ENCODE results near the gene TNNT1.

The TNNT1 gene

DNA sequence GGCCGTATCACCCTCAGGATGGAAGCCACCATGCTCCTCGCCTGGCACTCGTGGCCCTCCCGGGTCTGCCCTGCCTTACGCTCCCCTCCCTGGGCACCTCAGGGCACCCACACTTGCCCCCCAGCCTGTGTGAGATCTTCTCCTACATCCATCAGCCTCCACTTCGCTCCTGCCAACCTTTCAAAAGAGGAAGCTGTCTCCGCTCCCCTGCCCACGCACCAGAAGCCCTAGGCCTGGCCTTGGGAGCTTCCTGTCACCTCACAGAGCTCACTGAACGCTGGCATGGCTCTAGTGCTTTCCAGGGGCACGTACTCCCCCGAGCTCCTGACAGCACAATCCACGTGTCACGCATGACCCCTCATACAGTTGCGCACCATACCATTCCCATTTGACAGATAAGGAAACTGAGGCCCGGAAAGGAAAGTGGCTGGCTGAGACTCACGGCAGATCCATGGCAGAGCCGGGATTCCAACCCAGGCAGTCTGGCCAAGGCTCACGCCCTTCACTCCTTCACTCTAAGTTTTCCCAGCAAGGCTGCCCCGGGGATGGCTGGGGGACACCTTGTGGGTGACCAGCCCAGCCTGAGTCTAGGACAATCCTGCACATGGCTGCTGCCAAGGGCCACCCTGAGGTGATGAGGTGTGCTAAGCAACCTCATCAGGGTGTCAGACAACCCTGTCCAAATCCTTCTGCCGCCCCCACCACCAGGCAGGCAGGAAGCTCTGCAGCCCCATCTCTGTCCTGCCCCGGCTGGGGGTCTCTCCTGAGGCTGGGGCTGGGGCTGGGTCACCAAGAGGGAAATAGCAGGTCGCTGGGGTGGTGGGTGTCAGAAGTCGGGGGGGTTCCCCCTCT, 50.9 kb downstream of the TNNT1 start:
- no peaks in the 10 kb centered on the region for H3K4me1 ChIP-seq (ENCODE audit: low read length)
- no peak overlapping the region for H3K9ac ChIP-seq (ENCODE audit: low read length)
- H3K36me3 ChIP-seq (replicated peaks; ENCODE audit: low read depth, low read length) = peaks cover 13% of the 10 kb centered on the region
- H4K20me1 ChIP-seq (ENCODE audit: insufficient read depth, low read length) = peaks cover 6% of the 10 kb centered on the region
- H3K27me3 ChIP-seq (ENCODE audit: low read depth, low read length) = no peaks in the 10 kb centered on the region
- H3K4me2 ChIP-seq (ENCODE audit: low read length) = no peak overlapping the region
- H3K9me3 ChIP-seq (ENCODE audit: insufficient read depth, low read length) = no peaks in the 10 kb centered on the region
- no peak for TF ChIP-seq EZH2phosphoT487 (IDR thresholded peaks at IDR 0.05; ENCODE audit: low read depth)
- TF ChIP-seq, protein P1, sequence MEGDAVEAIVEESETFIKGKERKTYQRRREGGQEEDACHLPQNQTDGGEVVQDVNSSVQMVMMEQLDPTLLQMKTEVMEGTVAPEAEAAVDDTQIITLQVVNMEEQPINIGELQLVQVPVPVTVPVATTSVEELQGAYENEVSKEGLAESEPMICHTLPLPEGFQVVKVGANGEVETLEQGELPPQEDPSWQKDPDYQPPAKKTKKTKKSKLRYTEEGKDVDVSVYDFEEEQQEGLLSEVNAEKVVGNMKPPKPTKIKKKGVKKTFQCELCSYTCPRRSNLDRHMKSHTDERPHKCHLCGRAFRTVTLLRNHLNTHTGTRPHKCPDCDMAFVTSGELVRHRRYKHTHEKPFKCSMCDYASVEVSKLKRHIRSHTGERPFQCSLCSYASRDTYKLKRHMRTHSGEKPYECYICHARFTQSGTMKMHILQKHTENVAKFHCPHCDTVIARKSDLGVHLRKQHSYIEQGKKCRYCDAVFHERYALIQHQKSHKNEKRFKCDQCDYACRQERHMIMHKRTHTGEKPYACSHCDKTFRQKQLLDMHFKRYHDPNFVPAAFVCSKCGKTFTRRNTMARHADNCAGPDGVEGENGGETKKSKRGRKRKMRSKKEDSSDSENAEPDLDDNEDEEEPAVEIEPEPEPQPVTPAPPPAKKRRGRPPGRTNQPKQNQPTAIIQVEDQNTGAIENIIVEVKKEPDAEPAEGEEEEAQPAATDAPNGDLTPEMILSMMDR (IDR thresholded peaks at IDR 0.05; ENCODE audit: low read depth, low read length) = no peak
- H3K79me2 ChIP-seq (ENCODE audit: low read length) = no peaks in the 10 kb centered on the region
- no peak overlapping the region for H2AFZ ChIP-seq (ENCODE audit: low read depth, low read length)
- no peak overlapping the region for H3K27ac ChIP-seq (ENCODE audit: low read length)
- no peak overlapping the region for H3K4me3 ChIP-seq (ENCODE audit: low read length)

DNA sequence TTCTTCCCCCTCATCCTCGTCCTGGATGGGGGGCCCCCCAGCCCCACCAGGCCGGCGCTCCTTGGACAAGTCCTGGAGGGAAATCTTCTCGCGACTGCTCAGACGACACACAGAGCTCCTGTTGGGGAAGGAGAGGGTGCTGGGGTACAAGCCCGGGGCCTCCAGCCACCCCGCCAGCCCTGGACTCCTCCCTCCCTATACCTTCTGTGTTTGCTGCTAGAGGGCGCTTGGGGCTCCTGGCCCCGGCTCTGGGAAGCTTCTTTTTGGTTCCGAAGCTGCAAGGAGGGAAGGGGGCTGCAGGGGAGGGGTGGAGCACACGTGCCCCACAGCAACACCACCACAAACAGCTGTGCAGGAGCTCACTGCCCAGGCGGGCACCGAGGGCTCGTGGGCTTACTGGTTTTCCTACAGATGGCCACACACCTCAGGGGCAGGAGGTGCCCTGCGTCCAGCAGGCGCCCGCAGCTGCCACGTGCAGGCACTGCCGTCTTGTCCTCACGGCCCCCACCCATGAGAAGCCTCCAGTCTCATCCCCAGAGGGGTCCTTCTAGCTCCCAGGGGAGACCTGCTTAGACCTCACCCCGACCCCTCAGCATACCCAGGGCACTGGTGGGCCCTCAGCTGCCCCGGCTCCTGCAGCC, 52.8 kb downstream of the TNNT1 start:
- Histone ChIP-seq H3K27ac (ENCODE audit: low read length) (no peak overlapping the region), H3K4me1 (ENCODE audit: low read length) (no peaks in the 10 kb centered on the region), H3K9ac (ENCODE audit: low read length) (no peak overlapping the region), H4K20me1 (ENCODE audit: insufficient read depth, low read length) (peaks cover 6% of the 10 kb centered on the region; the same call in 1 of the 2 replicates), H3K36me3 (replicated peaks; ENCODE audit: low read depth, low read length) (peaks cover 16% of the 10 kb centered on the region), H2AFZ (ENCODE audit: low read depth, low read length) (no peak overlapping the region), H3K4me3 (ENCODE audit: low read length) (no peak overlapping the region), H3K9me3 (ENCODE audit: insufficient read depth, low read length) (no peaks in the 10 kb centered on the region), H3K4me2 (ENCODE audit: low read length) (no peak overlapping the region), H3K79me2 (ENCODE audit: low read length) (no peaks in the 10 kb centered on the region), H3K27me3 (ENCODE audit: low read depth, low read length) (no peaks in the 10 kb centered on the region)
- TF ChIP-seq, protein P1 (IDR thresholded peaks at IDR 0.05; ENCODE audit: low read depth, low read length) = no peak
- TF ChIP-seq EZH2phosphoT487 (IDR thresholded peaks at IDR 0.05; ENCODE audit: low read depth) = no peak

DNA sequence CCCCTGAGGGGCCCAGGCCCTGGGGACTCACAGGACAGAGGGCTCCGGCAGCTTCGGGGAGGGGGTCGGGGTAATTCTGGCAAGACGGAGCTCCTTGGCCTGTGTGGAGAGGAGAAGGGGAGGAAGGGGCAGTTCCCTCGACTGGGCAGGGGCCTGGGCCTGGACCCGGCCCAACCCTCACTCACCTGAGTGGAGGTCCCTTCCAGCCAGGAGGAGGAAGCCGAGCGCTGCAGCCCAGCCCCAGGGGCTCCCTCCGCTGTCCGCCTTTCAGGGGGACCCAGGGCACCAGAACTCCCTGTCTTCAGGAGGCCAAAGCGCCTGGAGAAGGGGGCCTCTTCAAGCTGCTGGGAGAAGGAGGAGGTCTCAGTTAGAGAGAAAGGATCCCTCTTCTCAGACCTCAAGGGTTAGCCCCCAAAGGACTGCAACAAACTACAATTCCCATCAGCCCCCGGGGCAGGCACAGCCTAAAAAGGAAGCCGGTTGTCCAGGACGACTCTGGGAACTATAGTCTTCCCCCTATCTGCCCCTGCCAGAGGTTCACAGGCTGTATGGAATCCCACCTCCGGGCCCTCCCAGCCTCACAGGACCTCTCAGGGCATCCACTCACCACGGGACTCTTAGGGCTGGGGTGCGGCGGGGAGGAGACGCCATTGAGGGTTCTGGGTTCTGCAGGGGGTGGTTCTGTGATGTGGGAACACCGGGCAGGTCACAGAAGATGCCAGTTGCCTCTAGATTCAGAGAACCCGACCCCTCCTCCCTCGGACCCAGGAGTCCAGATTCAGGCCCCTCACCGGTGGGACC, 53.5 kb downstream of the TNNT1 start:
- Histone ChIP-seq H3K4me3 (ENCODE audit: low read length) (no peak overlapping the region), H3K4me1 (ENCODE audit: low read length) (no peaks in the 10 kb centered on the region), H3K9me3 (ENCODE audit: insufficient read depth, low read length) (no peaks in the 10 kb centered on the region), H3K27ac (ENCODE audit: low read length) (no peak overlapping the region), H3K9ac (ENCODE audit: low read length) (no peak overlapping the region), H4K20me1 (ENCODE audit: insufficient read depth, low read length) (peaks cover 6% of the 10 kb centered on the region; the same call in 1 of the 2 replicates), H3K27me3 (ENCODE audit: low read depth, low read length) (no peaks in the 10 kb centered on the region), H3K79me2 (ENCODE audit: low read length) (no peaks in the 10 kb centered on the region), H2AFZ (ENCODE audit: low read depth, low read length) (no peak overlapping the region), H3K36me3 (replicated peaks; ENCODE audit: low read depth, low read length) (peaks cover 23% of the 10 kb centered on the region), H3K4me2 (ENCODE audit: low read length) (no peak overlapping the region)
- TF ChIP-seq EZH2phosphoT487 (IDR thresholded peaks at IDR 0.05; ENCODE audit: low read depth) = no peak
- TF ChIP-seq, protein P1 (IDR thresholded peaks at IDR 0.05; ENCODE audit: low read depth, low read length) = no peak
